C4-2B (cell line): ENCODE measurements around the gene CLPX.

Source experiments
- CTCF ChIP-seq: fragments of 450-650 bp; conservative IDR thresholded peaks from 2 replicates; pipeline ENCODE4 v1.5.1; 2017; ENCODE audit warnings: mild to moderate bottlenecking
- ZFX ChIP-seq: fragments of 450-650 bp; IDR thresholded peaks from 2 replicates; pipeline ENCODE4 v1.6.1; 2017

GRCh38 chr15:65175511-65175910 is 9.6 kb downstream of the CLPX start:
- TF ChIP-seq CTCF (no peak), ZFX (no peak)
